ENCODE measurements around the gene AKNA. TPM values are rescaled to one million over a fixed set of nuclear protein-coding genes. Genes with fewer than 3 reads are reported as not detected.

Gene AKNA
- polyA plus RNA-seq, 2 of the 4 experiments (the other 2 are of a cell fraction) = 2.7 to 4.6 TPM

DNA sequence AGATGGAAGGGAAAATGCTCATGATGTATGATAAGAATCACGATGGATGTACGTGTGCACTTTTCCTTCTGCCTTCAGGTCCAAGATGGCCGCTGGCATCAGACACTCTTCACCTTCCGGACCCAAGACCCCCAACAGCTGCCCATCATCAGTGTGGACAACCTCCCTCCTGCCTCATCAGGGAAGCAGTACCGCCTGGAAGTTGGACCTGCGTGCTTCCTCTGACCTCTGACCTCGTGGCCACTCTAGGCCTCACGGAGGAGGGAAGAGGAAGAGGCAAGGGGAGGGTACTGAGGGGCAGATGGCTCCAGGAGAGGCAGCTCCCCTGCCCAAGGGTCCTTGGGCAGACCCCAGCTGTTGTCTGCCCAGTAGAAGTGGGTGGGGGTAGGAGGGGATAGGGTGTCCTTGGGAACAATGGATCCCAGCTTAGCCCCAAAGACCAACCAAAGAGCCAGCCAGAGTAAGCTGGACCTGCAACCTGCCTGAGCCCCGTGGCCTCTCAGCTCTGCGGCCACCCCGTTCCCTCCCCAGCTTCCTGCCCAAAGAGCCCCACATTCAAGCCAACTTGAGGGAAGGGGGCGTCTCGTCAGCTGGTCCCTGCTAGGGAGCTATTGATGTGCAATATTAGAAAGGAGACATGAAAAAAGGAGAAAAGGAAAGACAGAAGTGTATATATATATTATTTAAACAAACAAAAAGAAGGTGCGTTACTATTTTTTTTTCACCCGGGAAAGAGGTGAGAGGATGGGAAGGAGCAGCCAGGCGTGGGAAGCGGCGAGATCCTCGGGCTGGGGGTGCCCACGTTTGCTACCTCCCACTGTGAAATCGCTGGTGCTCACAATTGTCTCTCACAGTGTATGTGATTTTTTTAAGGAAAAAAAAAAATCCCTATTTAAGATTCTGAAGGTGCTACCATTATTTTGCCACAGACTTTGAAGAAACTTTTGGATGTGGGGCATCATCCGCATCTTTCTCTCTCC lies 77.0 kb downstream of the AKNA start:
- Histone ChIP-seq H3K9me3 (no peaks in the 10 kb centered on the region), H3K4me1 (no peaks in the 10 kb centered on the region), H3K4me2 (no peak overlapping the region), H3K27ac (no peak overlapping the region), H3K4me3 (no peak overlapping the region)
- ChIA-PET CTCF (interaction anchor here (0.6 to 2.3 kb wide), 2 partner anchors 78 to 228 kb away, joined by 3 to 10 read pairs; no protein-coding TSS in a partner anchor), POLR2A (interaction anchor here (0.5 kb wide), 1 partner anchor 340 kb away, joined by 5 read pairs; no protein-coding TSS in a partner anchor)
- 85% methylated on average over 22 of the region's 22 CpGs for WGBS (ENCODE audit: missing lambda C conversion rate)
- FAIRE-seq (no peak), ATAC-seq (no peak), DNase-seq (ENCODE audit: low read depth in 1 of 2, low spot score in 1 of 2) (no peak)
- TF ChIP-seq CHD2 (IDR thresholded peaks at IDR 0.05; ENCODE audit: low read length, partially characterized antibody) (no peak), EP300 (IDR thresholded peaks at IDR 0.05) (no peak), POLR2AphosphoS2 (conservative IDR thresholded peaks at IDR 0.05; ENCODE audit: low read length) (no peak), ESRRA (IDR thresholded peaks at IDR 0.05; ENCODE audit: borderline replicate concordance, low read length) (no peak), SMC3 (IDR thresholded peaks at IDR 0.05) (no peak), HOXB13 (CRISPR knock-in tag; IDR thresholded peaks at IDR 0.05; ENCODE audit: low read depth) (no peak), ZFP36 (IDR thresholded peaks at IDR 0.05; ENCODE audit: borderline replicate concordance, partially characterized antibody) (no peak), EHF (CRISPR knock-in tag; IDR thresholded peaks at IDR 0.05) (no peak), CBX2 (IDR thresholded peaks at IDR 0.05; ENCODE audit: borderline replicate concordance, low read depth) (no peak), HOXA7 (CRISPR knock-in tag; IDR thresholded peaks at IDR 0.05) (no peak), RAD21 (conservative IDR thresholded peaks at IDR 0.05 in 1 of 2, IDR thresholded peaks at IDR 0.05 in 1 of 2) (no peak), NFE2L2 (conservative IDR thresholded peaks at IDR 0.05; ENCODE audit: low read length) (no peak), RCOR1 (IDR thresholded peaks at IDR 0.05; ENCODE audit: low read depth, low read length) (no peak)
- TF ChIP-seq, protein P1, sequence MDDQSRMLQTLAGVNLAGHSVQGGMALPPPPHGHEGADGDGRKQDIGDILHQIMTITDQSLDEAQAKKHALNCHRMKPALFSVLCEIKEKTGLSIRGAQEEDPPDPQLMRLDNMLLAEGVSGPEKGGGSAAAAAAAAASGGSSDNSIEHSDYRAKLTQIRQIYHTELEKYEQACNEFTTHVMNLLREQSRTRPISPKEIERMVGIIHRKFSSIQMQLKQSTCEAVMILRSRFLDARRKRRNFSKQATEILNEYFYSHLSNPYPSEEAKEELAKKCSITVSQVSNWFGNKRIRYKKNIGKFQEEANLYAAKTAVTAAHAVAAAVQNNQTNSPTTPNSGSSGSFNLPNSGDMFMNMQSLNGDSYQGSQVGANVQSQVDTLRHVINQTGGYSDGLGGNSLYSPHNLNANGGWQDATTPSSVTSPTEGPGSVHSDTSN (IDR thresholded peaks at IDR 0.05) = no peak
- TF ChIP-seq, protein P2, sequence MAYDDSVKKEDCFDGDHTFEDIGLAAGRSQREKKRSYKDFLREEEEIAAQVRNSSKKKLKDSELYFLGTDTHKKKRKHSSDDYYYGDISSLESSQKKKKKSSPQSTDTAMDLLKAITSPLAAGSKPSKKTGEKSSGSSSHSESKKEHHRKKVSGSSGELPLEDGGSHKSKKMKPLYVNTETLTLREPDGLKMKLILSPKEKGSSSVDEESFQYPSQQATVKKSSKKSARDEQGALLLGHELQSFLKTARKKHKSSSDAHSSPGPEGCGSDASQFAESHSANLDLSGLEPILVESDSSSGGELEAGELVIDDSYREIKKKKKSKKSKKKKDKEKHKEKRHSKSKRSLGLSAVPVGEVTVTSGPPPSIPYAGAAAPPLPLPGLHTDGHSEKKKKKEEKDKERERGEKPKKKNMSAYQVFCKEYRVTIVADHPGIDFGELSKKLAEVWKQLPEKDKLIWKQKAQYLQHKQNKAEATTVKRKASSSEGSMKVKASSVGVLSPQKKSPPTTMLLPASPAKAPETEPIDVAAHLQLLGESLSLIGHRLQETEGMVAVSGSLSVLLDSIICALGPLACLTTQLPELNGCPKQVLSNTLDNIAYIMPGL (CRISPR knock-in tag; IDR thresholded peaks at IDR 0.05; ENCODE audit: borderline replicate concordance) = no peak
- TF ChIP-seq, protein P3, sequence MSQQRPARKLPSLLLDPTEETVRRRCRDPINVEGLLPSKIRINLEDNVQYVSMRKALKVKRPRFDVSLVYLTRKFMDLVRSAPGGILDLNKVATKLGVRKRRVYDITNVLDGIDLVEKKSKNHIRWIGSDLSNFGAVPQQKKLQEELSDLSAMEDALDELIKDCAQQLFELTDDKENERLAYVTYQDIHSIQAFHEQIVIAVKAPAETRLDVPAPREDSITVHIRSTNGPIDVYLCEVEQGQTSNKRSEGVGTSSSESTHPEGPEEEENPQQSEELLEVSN (IDR thresholded peaks at IDR 0.05; ENCODE audit: borderline replicate concordance, low read depth) = no peak
- TF ChIP-seq, protein P4, sequence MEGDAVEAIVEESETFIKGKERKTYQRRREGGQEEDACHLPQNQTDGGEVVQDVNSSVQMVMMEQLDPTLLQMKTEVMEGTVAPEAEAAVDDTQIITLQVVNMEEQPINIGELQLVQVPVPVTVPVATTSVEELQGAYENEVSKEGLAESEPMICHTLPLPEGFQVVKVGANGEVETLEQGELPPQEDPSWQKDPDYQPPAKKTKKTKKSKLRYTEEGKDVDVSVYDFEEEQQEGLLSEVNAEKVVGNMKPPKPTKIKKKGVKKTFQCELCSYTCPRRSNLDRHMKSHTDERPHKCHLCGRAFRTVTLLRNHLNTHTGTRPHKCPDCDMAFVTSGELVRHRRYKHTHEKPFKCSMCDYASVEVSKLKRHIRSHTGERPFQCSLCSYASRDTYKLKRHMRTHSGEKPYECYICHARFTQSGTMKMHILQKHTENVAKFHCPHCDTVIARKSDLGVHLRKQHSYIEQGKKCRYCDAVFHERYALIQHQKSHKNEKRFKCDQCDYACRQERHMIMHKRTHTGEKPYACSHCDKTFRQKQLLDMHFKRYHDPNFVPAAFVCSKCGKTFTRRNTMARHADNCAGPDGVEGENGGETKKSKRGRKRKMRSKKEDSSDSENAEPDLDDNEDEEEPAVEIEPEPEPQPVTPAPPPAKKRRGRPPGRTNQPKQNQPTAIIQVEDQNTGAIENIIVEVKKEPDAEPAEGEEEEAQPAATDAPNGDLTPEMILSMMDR (IDR thresholded peaks at IDR 0.05) = no peak

DNA sequence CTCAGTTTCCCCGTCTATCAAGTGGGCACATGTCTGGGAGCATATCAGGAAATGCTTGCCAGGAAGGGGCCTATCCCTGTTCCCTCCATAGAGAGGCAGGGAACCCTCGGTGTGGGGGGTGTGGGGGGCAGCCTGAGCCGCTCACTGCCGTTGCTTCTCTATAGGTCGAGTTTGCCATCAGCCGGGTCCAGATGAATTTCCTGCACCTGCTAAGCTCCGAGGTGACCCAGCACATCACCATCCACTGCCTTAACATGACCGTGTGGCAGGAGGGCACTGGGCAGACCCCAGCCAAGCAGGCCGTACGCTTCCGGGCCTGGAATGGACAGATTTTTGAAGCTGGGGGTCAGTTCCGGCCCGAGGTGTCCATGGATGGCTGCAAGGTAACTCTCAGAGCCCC lies 78.7 kb downstream of the AKNA start:
- Histone ChIP-seq H3K27ac (no peak overlapping the region), H3K4me1 (no peaks in the 10 kb centered on the region), H3K4me3 (no peak overlapping the region), H3K9me3 (no peaks in the 10 kb centered on the region), H3K4me2 (no peak overlapping the region)
- FAIRE-seq = no peak
- CTCF ChIA-PET = interaction anchor here (2.3 kb wide), 1 partner anchor 227 kb away, joined by 10 read pairs; no protein-coding TSS in a partner anchor
- no peak for DNase-seq (ENCODE audit: low read depth in 1 of 2, low spot score in 1 of 2)
- POLR2A ChIA-PET = no interaction called here
- TF ChIP-seq, protein P2 (CRISPR knock-in tag; IDR thresholded peaks at IDR 0.05; ENCODE audit: borderline replicate concordance) = no peak
- TF ChIP-seq ESRRA (IDR thresholded peaks at IDR 0.05; ENCODE audit: borderline replicate concordance, low read length) (no peak), PHF8 (IDR thresholded peaks at IDR 0.05; ENCODE audit: borderline replicate concordance, low read depth) (no peak), MAFK (IDR thresholded peaks at IDR 0.05; ENCODE audit: partially characterized antibody) (no peak), RARB (CRISPR knock-in tag; IDR thresholded peaks at IDR 0.05) (no peak), HEYL (CRISPR knock-in tag; IDR thresholded peaks at IDR 0.05) (no peak), GATA3 (IDR thresholded peaks at IDR 0.05; ENCODE audit: borderline replicate concordance) (no peak), EHMT2 (IDR thresholded peaks at IDR 0.05; ENCODE audit: low read depth) (no peak), RFX5 (IDR thresholded peaks at IDR 0.05) (no peak), CHD2 (IDR thresholded peaks at IDR 0.05; ENCODE audit: low read length, partially characterized antibody) (no peak), CHD4 (IDR thresholded peaks at IDR 0.05; ENCODE audit: borderline replicate concordance) (no peak), RAD21 (conservative IDR thresholded peaks at IDR 0.05 in 1 of 2, IDR thresholded peaks at IDR 0.05 in 1 of 2) (no peak), ZC3H11A (IDR thresholded peaks at IDR 0.05) (no peak), EHF (CRISPR knock-in tag; IDR thresholded peaks at IDR 0.05) (no peak), RCOR1 (IDR thresholded peaks at IDR 0.05; ENCODE audit: low read depth, low read length) (no peak)
- WGBS (ENCODE audit: missing lambda C conversion rate) = 93% methylated on average over 10 of the region's 13 CpGs
- ATAC-seq = no peak
